Hepatocyte (in vitro differentiated cells): ENCODE data around the gene HLA-DQA2. TPM values are rescaled to one million over a fixed set of nuclear protein-coding genes. Genes with fewer than 3 reads are reported as not detected.

ENCODE experiments used
- DNase-seq: peaks from one replicate; pipeline ENCODE4 v3.0.0-alpha.2; 2016; ENCODE audit warnings: low spot score
- H2AFZ ChIP-seq: fragments of 200-600 bp; sonication (generic); 2 replicates; pipeline ENCODE4 v1.6.0; 2016; ENCODE audit warnings: antibody characterized with exemption, mild to moderate bottlenecking
- H3K27ac ChIP-seq: fragments of 200-600 bp; sonication (generic); 2 replicates; pipeline ENCODE4 v1.5.1; 2016; ENCODE audit warnings: mild to moderate bottlenecking
- H3K27me3 ChIP-seq: fragments of 200-600 bp; sonication (generic); 2 replicates; pipeline ENCODE4 v1.6.1; 2016
- H3K36me3 ChIP-seq: fragments of 200-600 bp; sonication (generic); replicated peaks from 2 replicates; pipeline ENCODE4 v1.5.1; 2016; ENCODE audit warnings: low read depth; ENCODE audit not compliant: insufficient read depth
- H3K4me1 ChIP-seq: fragments of 200-600 bp; sonication (generic); 2 replicates; pipeline ENCODE4 v1.5.1; 2016; ENCODE audit warnings: mild to moderate bottlenecking, moderate library complexity; ENCODE audit not compliant: insufficient read depth
- H3K4me2 ChIP-seq: fragments of 200-600 bp; sonication (generic); 2 replicates; pipeline ENCODE4 v1.6.0; 2016
- H3K4me3 ChIP-seq: fragments of 200-600 bp; sonication (generic); 2 replicates; pipeline ENCODE4 v1.5.1; 2016; ENCODE audit warnings: mild to moderate bottlenecking
- H3K79me2 ChIP-seq: fragments of 200-600 bp; sonication (generic); 2 replicates; pipeline ENCODE4 v1.6.0; 2017; ENCODE audit warnings: mild to moderate bottlenecking
- H3K9me2 ChIP-seq: fragments of 200-600 bp; sonication (generic); replicated peaks from 2 replicates; pipeline ENCODE4 v1.6.0; 2017; ENCODE audit warnings: mild to moderate bottlenecking; ENCODE audit not compliant: insufficient read depth
- H3K9me3 ChIP-seq: fragments of 200-600 bp; sonication (generic); 2 replicates; pipeline ENCODE4 v1.5.1; 2016; ENCODE audit warnings: low read depth, mild to moderate bottlenecking
- H4K20me1 ChIP-seq: fragments of 200-600 bp; sonication (generic); 2 replicates; pipeline ENCODE4 v1.6.0; 2016; ENCODE audit warnings: mild to moderate bottlenecking; ENCODE audit not compliant: insufficient read depth, poor library complexity, severe bottlenecking
- CTCF ChIP-seq: fragments of 200-600 bp; sonication (generic); IDR thresholded peaks from 2 replicates; pipeline ENCODE4 v1.5.1; 2016; ENCODE audit warnings: antibody characterized with exemption, mild to moderate bottlenecking; ENCODE audit not compliant: poor library complexity
- EZH2 ChIP-seq: fragments of 200-600 bp; sonication (generic); IDR thresholded peaks from 2 replicates; pipeline ENCODE4 v1.6.1; 2016; ENCODE audit warnings: antibody characterized with exemption, mild to moderate bottlenecking, borderline replicate concordance
- EZH2phosphoT487 ChIP-seq: fragments of 200-600 bp; sonication (generic); IDR thresholded peaks from one replicate; pipeline ENCODE4 v1.6.1; 2018; ENCODE audit warnings: antibody characterized with exemption, mild to moderate bottlenecking, low read depth, moderate library complexity; ENCODE audit not compliant: unreplicated experiment, severe bottlenecking
- WGBS: methylation state at CpG from one replicate; pipeline ENCODE4 v1.1.6; 2016; ENCODE audit warnings: low lambda C conversion rate; ENCODE audit errors: missing lambda C conversion rate; 5-methylcytosine and 5-hydroxymethylcytosine counted together
- polyA plus RNA-seq: library from polyadenylated mRNA; unstranded; fragments of >200 nt; fragmentation: Nextera tagmentation; extraction: Ambion mirVana; gene quantifications from 2 replicates; pipeline ENCODE4 v1.2.1, GENCODE V29; 2016
- total RNA-seq: library from RNA; depleted of rRNA; stranded (reverse); fragments of >200 nt; gene quantifications from 2 replicates; pipeline ENCODE4 v1.2.3, GENCODE V29; 2014

HLA-DQA2 gene
- total and polyA plus RNA-seq, 2 experiments from 2014 or later: not detected

- no peak overlapping the region for H2AFZ ChIP-seq
- no peak for TF ChIP-seq EZH2
- TF ChIP-seq CTCF: no peak
- TF ChIP-seq EZH2phosphoT487: no peak
- no peaks in the 10 kb centered on the region for H4K20me1 ChIP-seq
- no peak overlapping the region for H3K4me3 ChIP-seq
- no peaks in the 10 kb centered on the region for H3K36me3 ChIP-seq
- no peaks in the 10 kb centered on the region for H3K9me2 ChIP-seq
- no peak overlapping the region for H3K27ac ChIP-seq
- no peak for DNase-seq
- 93% methylated on average over 1 of the region's 1 CpG for WGBS
- peaks cover 6% of the 10 kb centered on the region for H3K27me3 ChIP-seq
- no peaks in the 10 kb centered on the region for H3K79me2 ChIP-seq
- H3K4me1 ChIP-seq: no peaks in the 10 kb centered on the region
- no peak overlapping the region for H3K4me2 ChIP-seq
- no peaks in the 10 kb centered on the region for H3K9me3 ChIP-seq
Observed at GRCh38 chr6:32759669-32760068, 18.5 kb downstream of the HLA-DQA2 start.

- Histone ChIP-seq H3K9me2 (no peaks in the 10 kb centered on the region), H3K36me3 (no peaks in the 10 kb centered on the region), H3K4me1 (no peaks in the 10 kb centered on the region), H3K9me3 (no peaks in the 10 kb centered on the region), H3K27me3 (peaks cover 6% of the 10 kb centered on the region), H2AFZ (no peak overlapping the region), H3K4me2 (no peak overlapping the region), H4K20me1 (no peaks in the 10 kb centered on the region), H3K27ac (no peak overlapping the region), H3K4me3 (no peak overlapping the region), H3K79me2 (no peaks in the 10 kb centered on the region)
- 93% methylated on average over 9 of the region's 16 CpGs for WGBS
- no peak for DNase-seq
- TF ChIP-seq CTCF (no peak), EZH2 (no peak), EZH2phosphoT487 (no peak)
Observed at GRCh38 chr6:32761072-32761471, 19.9 kb downstream of the HLA-DQA2 start.

GRCh38 chr6:32761548-32761947, 20.4 kb downstream of the HLA-DQA2 start:
- WGBS: 96% methylated on average over 40 of the region's 40 CpGs
- Histone ChIP-seq H3K4me2 (no peak overlapping the region), H4K20me1 (no peaks in the 10 kb centered on the region), H3K9me2 (no peaks in the 10 kb centered on the region), H3K4me1 (no peaks in the 10 kb centered on the region), H3K27me3 (peaks cover 6% of the 10 kb centered on the region), H3K36me3 (no peaks in the 10 kb centered on the region), H3K9me3 (no peaks in the 10 kb centered on the region), H3K27ac (no peak overlapping the region), H3K79me2 (no peaks in the 10 kb centered on the region), H3K4me3 (no peak overlapping the region), H2AFZ (no peak overlapping the region)
- TF ChIP-seq CTCF (no peak), EZH2phosphoT487 (no peak), EZH2 (no peak)
- DNase-seq: no peak

DNA sequence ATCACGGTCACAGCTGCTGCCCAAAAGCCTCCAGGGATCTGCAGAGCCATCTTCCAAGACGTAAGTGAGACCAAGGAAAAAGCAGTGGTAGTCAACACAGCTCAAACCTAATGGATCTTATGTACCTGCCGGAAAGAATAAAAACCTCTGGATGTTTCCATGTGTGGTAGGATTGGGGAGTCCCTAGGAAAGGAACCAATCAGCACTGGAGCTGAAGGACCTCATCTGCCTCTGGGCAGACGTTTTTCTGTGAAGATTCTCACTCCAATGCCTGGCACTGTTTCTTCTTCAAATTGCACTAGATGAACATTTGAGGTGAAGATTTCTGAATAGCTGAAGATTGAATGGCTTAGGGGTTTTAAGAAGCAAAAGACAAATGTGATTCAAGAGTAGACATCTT, 22.2 kb downstream of the HLA-DQA2 start, which contains the start of gene HLA-DQB2:
TSS of gene HLA-DQB2 (minus strand) at position 112 of the 400 bp plus-strand sequence. CDS start at position 50, 62 bp downstream.
- peaks cover 6% of the 10 kb centered on the region for H3K27me3 ChIP-seq
- no peaks in the 10 kb centered on the region for H3K36me3 ChIP-seq
- DNase-seq: no peak
- no peak within 1 kb of the TSS for H3K4me3 ChIP-seq
- no peak within 1 kb of the TSS for H2AFZ ChIP-seq
- no peak within 1 kb of the TSS for H3K4me2 ChIP-seq
- no peak within 1 kb of the TSS for H3K27ac ChIP-seq
- H3K4me1 ChIP-seq: no peaks in the 10 kb centered on the region
- H3K79me2 ChIP-seq: no peaks in the 10 kb centered on the region
- H4K20me1 ChIP-seq: no peaks in the 10 kb centered on the region
- WGBS: 40% methylated on average over 4 of the region's 4 CpGs
- H3K9me2 ChIP-seq: no peaks in the 10 kb centered on the region
- TF ChIP-seq EZH2phosphoT487 (no peak), CTCF (no peak), EZH2 (no peak)
- H3K9me3 ChIP-seq: no peaks in the 10 kb centered on the region
